Adrenal gland (tissue), 5 donors: ENCODE measurements around the gene CAMSAP1.
"Not testable (repeated sequence)": the region's sequence is repeated elsewhere in the genome, so short reads cannot be mapped to it uniquely, and the experiment has no call there.

Source experiments
- CTCF ChIP-seq, 6 experiments: fragments of 450-650 bp in 4 of 6; fragments of 200-600 bp in 2 of 6; sonication (generic) in 1 of 6; IDR thresholded peaks; 1 replicate in 5 of 6; 2 replicates in 1 of 6; pipeline versions ENCODE4 v1.5.1 to v1.8.0; 2016 to 2021; ENCODE audit warnings: antibody characterized with exemption in 6 of 6, mild to moderate bottlenecking in 2 of 6, moderate library complexity in 1 of 6
- POLR2A ChIP-seq, 2 donors: fragments of 450-650 bp; IDR thresholded peaks; one replicate each; pipeline ENCODE4 v1.6.1; 2017; ENCODE audit warnings: antibody characterized with exemption in 2 of 2, mild to moderate bottlenecking in 2 of 2, moderate library complexity in 1 of 2
- donor health status: DM: no; HTN: no; CAD: no.

GRCh38 chr9:135947105-135947504, 39.8 kb upstream of the CAMSAP1 start:
- TF ChIP-seq CTCF, POLR2A (IDR thresholded peaks at IDR 0.05): not testable (repeated sequence)
